Suppressor macrophage treated with lipopolysaccharide for 1 hour (primary cell): ENCODE measurements around the gene TKT.
"Not testable (repeated sequence)": the region's sequence is repeated elsewhere in the genome, so short reads cannot be mapped to it uniquely, and the experiment has no call there.

ENCODE experiments used
- DNase-seq, 3 donors: peaks; one replicate each; pipeline ENCODE4 v3.0.0-alpha.2; 2020 to 2022

Gene TKT

DNA sequence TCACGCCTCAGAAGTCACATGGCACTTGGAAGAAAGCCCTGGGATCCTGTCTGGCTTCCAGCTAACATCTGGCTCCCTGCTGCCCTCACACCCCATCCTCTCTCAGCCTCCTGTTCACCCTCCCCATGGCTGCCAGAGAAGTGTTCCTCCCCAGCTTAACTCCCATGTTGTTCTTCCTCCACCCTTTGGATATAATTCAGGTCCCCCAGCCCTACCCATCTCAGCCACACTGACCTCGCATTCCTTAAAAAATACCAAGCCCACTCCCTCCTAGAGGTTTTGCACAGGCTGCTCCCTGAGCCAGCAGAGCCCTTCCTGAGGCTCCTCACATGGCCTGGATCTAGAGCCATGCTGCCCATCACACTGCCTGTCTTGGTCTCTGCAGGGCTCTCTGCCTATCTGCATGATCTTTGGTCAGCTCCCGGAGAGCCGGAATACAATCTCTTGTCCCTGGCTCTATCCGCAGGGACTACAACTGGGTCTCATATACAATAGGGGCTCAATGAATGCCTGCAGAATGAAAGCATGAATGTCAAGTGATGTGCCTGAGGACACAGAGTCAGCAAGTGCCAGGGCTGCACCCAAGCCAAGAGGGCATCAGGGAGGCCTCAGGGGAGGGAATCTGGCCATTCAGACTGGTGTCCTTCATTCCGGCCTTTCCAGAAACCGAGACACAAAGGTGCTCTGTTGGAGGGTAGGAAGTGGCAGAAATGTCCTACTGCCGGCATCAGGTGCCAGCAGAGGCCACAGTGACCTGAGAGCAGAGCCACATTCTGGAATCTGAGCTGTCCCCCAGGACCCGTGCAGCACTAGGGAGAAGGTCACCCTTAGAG is 3.8 kb upstream of the TKT start:
- DNase-seq: no peak

DNA sequence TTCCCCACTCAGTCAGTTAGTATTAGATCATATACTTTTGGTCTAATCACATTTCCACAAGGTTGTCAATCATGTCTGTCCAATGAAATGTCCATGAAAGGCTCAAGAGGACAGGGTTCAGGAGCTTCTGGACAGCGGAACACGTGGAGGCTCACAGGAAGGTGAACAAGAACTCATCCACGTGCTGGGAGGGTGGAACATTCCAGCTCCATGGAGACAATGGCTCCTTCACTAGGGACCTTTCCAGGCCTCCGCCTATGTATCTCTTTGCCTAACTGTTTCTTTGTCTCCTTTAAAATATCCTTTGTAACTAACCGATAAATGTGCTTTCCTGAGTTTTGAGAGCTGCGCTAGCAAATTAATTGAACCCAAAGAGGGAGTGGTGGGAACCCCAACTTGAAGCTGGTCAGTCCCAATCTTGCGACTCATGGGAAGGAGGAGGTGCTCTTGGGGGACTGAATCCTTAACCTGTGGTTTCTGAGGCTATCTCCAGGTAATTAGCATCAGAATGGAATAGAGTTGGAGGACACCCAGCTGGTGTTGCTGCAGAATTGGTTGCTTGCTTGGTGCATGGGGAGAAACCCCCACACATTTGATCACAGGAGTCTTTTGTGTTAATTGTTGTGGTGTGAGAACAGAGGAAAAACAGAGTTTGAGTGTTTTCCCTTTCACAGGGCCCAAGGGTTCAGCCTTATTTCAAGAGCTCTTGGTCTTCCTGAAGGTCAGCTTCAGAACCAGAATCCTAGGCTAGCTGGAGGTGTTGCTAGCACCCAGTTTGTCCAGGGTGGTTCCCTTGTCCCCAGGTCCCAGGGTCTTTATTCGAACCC is 3.0 kb upstream of the TKT start:
- no peak for DNase-seq

DNA sequence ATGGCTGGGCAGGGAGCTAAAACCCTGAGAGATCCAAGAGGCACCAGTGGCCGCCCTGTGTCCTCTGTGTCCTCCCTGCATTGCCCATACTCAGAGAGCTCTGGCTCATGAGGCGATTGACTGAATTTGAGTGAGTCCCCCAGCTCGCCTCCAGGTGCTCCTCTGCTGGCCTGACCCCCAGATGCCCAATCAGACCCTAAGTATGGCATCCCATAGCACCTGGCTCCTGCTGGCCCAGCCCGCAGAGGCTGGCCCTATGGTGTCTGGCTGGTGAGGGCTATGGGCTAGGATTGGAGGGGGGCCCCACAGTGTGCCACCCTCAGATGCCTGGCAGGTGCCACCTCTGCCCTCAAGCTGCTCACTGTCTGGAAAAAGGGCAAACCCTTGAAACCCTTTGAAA is 1.6 kb upstream of the TKT start:
- DNase-seq: no peak

DNA sequence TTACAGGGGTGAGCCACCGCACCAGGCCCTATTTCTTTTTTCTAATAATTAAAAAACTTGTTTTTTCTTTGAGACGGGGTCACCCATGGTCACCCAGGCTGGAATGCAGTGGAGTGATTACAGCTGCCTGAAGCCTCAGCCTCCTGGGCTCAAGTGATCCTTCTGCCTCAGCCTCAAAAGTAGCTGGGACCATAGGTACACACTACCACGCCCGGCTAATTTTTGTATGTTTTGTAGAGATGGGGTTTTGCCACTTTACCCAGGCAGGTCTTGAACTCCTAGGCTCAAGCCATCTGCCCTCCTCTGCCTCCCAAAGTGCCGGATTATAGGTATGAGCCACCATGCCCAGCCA is 858 bp upstream of the TKT start:
- DNase-seq: no peak

DNA sequence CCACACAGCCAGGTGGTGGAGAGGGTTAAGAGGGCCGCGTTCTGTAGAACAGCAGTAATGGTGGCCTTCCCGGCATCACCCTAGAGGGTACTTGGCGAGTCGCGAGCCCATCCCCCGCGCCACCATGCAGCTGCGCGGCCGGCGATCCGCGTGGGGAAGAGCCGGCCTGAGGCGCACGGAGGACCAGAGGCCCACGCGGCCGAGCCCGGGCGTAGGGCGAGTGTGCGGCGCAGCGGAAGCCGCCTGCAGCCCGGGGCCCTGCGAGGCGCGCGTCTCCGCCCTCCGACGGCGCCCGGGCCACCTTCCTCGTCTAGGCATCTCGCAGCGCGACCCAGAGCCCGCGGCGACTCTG is 423 bp downstream of the TKT start:
- peak; percentile 59 to 83 (median 69) for DNase-seq

DNA sequence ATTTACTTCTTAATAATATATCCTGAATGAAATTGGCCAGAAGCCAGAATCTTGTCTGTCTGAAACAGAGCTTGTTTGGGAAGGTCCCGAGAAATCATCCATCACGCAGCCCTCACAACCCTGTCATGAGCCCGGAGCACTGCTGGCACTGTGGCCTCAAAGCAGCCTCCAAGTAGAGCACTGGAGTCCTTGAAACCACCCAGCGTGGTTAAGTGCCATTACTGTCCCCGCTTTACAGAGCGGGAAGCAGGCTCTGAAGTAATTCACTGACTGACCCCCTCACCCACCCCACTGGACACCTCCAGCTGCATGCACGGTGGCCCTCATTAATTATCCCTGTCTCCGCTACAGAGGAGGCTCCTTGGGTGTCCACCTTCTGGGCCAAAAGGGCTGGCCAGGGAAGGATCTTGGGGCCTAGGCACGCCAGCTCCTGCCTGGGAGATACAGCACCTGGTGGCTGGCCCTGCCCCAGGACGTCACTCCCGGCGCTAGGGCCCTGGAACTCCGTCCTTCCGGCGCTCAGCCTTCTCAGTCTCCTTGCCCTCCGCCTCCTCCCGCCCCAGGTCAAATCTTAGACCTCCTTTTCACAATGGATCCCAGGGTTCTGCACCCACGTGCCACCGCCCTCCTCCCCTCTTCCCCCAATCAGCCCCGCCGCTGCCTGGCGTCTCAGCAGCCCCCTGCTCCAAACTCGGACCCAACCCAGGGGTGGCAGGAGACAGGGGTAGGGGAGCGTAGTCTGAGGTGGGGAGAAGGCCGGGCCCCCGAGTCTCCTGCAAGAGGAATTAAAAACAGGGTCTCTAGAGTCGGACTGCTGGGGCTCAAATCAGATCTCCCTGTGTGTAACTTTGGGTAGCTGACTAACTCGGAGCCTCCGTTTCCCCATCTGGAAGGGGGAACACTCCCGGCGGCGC is 1.1 kb downstream of the TKT start:
- peak; percentile 49 to 67 (median 52) for DNase-seq

DNA sequence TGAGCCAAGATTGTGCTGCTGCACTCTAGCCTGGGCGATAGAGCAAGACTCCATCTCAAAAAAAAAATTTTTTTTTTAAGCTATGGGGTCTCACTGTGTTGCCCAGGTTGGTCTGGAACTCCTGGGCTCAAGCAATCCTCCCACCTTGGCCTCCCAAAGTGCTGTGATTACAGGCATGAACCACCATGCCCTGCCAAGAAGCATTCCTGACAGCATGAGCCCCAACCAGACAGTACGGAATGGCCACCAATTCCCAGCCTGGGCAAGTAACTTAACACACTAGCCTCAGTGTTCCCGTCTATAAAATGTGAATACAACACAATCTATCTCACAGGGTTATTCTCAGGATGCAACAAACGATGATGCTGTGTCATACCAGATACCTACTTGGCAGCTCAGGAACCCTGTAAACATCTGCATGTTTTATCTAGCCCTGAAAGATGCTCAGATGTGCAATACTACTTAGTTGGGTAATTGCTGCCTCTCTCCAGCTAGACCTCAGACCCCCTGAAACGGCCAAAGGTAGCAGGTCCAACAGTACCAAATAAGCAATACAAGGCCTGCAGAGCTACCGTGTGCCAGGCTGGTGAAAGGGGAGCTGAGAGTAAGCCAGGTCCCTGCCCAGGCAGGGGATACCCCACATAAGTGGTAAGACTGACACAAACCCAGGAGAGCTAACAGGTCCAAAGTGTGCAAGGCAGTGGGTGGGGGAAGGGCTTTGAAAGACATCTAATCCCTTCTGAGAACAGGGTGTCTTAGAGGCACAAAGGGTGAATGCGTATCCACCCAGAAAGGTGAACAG is 1.9 kb downstream of the TKT start:
- no peak for DNase-seq

DNA sequence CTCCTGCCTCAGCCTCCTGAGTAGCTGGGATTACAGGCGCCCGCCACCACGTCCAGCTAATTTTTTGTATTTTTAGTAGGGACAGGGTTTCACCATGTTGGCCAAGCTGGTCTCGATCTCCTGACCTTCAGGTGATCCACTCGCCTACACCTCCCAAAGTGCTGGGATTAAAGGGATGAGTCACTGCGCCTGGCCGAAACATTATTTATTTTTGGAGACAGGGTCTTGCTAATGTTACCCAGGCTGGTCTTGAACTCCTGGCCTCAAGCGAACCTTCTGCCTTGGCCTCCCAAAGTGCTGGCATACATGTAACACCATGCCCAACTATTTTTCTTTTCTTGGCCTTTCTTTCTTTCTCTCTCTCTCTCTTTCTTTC is 2.9 kb downstream of the TKT start:
- DNase-seq: not testable (repeated sequence)

DNA sequence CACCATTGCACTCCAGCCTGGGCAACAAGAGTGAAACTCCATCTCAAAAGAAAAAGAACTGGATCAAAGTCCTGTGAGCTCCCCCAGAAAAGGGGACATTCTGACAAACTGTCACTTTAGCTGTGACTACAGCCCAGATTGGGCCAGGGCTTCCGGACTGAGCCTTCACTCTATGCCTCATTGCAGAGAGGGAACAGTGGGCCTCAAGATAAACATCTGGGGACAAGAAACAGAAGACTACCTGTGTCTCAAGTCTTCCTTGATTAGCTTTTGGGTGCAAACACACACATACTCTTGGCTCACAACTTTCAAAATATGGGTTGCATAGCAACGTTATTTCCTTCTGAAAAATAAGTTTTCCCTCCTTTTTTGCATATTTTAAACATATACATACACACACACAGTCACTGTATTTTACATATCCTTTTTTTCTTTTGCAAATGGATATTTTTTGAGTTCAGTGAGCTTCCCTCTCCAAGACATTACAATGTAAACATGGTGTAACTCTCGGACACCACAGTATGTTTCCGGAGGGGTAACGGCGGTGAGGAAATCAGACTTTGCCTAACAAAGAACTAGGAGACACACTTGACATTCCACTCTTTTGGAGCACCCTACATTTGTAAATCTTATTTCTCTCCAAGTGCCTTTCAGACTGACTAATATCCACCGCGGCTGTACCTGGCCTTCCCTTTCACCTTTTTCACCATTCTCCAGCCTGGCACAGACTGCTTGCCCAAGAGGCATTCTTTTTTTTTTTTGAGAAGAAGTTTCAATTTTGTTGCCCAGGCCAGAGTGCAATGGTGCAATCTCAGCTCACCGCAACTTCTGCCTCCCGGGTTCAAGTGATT is 3.5 kb downstream of the TKT start:
- DNase-seq: peak; percentile 57 to 66 (median 63)

DNA sequence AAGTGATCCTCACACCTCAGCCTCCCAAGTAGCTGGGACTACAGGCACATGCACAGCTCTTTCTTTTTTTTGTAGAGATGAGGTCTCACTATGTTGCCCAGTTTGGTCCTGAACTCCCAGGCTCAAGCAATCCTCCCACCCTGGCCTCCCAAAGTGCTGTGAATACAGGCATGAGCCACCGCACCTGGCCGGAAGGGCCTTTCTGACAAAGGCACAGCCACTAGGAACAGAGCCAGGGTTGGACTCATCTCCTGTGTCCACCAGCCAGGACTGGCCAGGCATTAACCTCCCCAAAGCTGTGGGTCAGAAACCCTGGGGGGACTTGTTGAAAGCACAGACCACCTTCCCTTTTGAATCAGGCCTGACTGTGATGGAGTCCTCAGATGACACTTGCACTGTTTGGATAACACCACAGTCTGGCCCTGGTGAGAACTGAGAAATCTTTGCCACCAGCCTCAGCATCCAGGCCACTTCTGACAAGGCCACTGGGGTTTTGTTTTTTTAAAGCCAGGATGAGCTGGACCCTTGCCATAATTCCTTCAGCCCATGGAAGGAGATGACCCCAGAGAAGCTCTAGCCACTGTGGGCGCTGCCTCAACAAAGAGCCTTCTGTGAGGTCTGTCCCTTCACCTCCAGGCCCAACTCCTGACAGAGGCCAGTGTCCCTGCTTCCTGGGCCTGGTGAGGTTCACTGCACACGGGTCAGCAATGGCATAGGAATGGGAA is 4.8 kb downstream of the TKT start:
- no peak for DNase-seq

DNA sequence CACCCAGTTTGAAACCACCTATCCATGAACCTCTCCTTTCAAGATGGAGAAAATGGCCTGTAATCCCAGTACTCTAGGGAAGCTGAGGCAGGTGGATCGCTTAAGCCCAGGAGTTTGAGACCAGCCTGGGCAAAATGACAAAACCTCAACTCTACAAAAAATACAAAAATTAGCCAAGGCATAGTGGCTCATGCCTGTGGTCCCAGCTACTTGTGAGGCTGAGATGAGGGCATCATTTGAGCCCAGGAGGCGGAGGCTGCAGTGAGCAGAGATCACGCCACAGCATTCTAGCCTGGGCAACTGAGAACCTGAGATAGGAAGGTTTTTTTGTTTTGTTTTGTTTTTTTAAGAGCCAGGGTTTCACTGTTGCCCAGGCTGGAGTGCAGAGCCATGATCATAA is 5.4 kb downstream of the TKT start:
- DNase-seq: no peak

DNA sequence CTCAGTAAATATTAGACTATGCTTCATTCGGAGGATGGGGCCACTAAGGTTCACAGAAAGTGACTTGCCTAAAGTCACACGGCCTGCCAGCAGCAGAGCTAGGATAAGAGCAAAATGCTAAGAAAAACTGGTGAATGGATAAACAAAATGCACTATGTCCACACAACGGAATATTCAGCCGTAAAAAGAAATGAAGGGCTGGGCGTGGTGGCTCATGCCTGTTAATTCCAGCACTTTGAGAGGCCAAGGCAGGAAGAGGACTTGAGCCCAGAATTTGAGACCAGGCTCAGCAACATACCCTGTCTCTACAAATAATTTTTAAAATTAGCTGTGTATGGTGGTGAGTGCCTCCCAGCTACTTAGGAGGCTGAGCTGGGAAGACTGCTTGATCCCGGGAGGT is 7.7 kb downstream of the TKT start:
- DNase-seq: no peak

DNA sequence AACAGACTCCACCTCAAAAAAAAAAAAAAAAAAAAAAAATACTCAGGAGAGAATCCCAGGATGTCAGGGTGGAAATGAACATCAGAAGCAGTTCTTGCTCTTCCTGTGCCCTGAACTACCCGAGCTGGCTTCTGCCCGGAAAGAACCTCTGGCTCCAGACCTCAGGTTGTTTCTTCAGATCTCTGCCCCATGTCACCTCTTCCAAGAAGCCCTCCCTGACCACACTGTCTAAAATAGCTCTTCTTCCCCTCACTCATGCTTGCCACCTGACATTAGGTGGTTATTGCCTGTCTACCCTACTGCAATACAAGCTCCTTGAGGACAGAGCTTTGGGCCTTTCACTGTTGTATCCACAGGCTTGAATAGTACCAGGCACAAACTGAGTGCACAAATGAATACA is 8.2 kb downstream of the TKT start:
- no peak for DNase-seq

DNA sequence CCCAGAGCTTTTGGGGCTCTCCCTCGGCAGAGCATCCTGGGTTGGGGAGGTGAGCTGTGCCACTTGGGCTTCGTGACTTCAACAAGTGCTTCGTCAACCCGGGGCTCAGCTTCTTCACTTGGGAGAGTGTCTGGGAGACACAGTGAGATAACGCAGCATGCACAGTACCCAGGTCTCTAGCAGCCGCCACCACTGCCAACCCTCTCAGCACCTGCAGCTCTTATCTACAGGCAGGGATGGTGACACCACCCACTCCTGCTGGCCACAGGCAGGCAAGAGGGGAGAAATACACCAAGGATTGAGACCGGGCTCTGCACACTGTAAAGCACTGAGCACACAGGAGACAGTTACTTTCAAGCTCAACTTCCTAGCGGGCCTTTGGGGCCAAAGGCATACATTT is 11.6 kb downstream of the TKT start:
- DNase-seq: no peak

DNA sequence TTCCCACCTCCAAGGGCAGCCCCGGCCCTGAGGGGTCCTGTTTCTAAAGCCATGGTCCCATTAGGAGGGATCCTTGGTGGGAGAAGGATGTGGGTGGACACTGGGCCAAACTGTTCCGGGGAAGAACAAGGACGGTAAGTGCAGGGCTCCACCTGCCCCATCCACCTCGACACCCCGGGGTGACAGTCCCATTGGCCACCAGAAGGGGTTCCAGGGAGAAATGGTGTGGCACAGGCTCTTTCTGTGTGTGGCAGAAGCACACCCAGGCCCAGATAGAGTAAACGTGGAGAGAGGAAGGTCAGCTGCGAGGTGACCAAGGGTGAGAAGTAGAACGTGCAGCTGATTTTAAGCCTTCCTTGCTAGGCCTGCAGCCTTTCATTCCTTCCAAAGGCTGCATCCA is 12.0 kb downstream of the TKT start:
- no peak for DNase-seq

DNA sequence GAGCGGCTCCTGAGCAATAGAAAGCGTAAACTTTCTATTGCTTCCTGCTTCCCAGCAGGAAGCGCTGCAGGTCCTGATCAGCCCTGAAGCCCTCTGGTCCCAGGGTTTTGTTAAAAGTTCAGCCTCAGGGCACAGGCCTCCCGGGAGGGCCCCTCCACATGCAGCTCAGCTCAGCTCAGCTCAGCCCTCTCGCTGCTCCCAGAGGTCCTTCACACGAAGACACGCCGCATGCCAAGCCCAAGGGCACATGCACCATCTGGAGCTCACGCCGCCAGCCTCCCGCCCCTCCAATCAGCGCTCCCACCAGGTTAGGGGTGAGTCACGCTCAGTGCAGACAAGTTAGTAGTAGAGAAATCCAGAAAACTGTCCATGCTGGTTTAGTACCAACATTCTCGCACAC is 12.7 kb downstream of the TKT start:
- DNase-seq: no peak

DNA sequence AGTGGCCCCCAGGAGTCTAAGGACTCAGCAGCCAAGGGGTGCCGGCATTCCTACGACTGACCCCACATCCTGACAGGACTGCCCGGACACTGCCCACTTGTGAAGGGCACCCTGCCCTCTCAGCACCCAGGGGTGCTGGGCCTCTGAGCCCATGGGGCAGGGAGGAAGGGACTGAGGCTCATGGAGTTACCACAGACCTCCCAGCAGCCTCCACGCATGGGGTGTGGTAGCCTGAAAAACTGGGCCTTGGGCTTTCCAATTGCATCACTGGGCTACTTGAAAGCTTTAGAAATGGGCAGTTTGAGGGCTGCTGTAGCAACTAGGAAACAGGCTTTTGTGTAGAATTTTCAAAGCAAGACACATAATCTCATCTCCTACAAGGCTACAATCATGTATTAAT is 13.2 kb downstream of the TKT start:
- DNase-seq: peak; percentile 73 to 78 (median 74)

DNA sequence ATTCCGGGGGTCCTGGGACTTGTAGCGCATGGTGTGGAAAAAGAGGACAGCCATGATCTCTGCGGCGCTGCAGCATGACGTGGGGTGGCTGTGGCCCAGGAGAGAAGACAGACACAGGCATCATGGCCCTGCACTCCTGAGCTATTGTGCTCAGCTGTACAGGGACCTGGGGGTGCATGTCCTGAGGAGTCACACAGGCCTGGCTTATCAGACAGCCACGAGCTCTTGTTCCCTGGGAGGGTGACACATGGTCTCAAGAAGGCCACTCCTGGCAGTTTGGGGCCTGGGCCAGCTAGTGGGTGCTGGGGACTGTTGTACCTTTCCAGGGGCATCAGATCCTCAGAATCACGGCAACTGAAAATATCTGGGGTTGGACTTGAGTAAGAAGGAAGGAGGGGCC is 13.7 kb downstream of the TKT start:
- DNase-seq: no peak

DNA sequence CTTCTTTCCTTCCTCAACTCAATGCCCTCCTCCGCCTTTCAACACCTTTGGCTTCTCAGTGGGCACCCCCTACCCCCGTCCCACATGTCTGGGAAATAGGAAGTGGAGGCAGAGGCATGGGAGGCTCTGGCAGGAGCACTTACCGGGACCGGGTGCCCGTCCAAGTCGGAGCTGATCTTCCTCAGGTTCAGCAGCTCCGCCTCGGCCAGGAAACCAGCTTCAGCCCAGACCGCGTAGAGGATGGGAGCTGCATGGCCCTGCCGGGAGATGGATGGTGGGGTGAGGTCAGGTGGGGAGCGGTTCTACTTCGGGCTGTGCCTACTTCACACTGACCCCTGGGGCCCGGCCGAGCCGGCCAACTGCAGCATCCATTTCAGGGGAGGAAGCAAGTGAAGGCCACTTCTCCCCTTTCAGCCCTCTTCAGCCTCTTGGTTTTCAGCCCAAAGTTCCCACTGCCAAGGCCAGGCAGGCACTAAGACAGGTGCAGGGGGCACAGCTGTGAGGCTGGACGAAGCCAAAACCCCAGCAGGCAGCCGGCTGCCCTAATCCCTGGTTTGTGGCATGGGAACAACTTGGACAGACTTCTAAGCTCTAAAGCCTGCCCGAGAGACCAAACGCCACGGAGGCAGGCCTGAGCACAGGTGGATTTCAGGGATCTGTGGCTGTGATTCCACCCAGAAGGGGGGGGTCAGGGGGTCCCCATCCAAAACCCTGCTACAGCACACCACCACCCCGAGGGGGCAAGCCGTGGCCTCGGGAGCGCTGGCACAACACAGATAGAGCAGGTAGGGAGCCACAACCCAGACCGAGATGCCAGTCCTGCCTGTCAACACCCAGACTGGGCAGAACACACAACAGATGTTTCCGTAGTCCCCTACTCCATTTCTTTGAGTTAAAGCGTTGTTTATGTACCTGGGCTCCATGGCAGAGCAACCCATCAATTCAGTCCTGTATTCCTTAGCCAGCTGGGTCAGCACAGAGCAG is 14.5 kb downstream of the TKT start:
- no peak for DNase-seq

DNA sequence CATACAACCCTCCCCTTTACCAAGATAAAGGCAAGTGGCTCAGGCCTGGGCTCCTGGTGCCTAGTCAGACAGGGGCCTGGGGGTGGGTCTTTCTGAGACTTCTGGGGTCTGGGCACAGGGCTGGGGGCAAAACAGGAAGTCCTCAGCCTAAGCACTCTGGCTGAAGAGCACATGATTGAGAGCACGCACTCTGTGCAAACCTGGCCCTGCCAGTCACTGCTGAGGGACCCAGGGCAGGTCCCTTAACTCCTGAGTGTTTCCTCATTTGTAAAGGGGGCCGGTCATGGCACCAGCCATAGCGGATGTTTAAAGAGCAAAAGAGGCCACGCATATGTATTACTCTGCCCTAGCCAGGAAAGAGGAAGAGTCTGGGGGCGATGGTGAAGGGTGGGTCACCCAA is 16.0 kb downstream of the TKT start:
- peak in 2 of 3 donors; percentile 24 to 47 for DNase-seq
